Activated effector memory CD4-positive, alpha-beta T cell treated with anti-CD3 and anti-CD28 coated beads, Interleukin-2, amount 50 U/mL, for 16 hours (primary cell): ENCODE measurements around the gene PPHLN1.
"Not testable (repeated sequence)": the region's sequence is repeated elsewhere in the genome, so short reads cannot be mapped to it uniquely, and the experiment has no call there.

Experiments
- DNase-seq: peaks from one replicate; pipeline ENCODE4 v3.0.0-alpha.2; 2020

PPHLN1 gene

GRCh38 chr12:42373669-42374068, 47.7 kb downstream of the PPHLN1 start:
- DNase-seq, result no peak

GRCh38 chr12:42380733-42381132, 54.8 kb downstream of the PPHLN1 start:
- no peak for DNase-seq

GRCh38 chr12:42382013-42382696, 56.2 kb downstream of the PPHLN1 start:
- DNase-seq, result no peak

- no peak for DNase-seq
Observed at GRCh38 chr12:42385326-42385841, 59.4 kb downstream of the PPHLN1 start.

- no peak for DNase-seq
Observed at GRCh38 chr12:42386308-42386707, 60.3 kb downstream of the PPHLN1 start.

GRCh38 chr12:42388086-42388485, 62.1 kb downstream of the PPHLN1 start:
- DNase-seq, result not testable (repeated sequence)

- no peak for DNase-seq
Observed at GRCh38 chr12:42394429-42394828, 68.5 kb downstream of the PPHLN1 start.

GRCh38 chr12:42396473-42397259, 70.7 kb downstream of the PPHLN1 start:
- no peak for DNase-seq

GRCh38 chr12:42402821-42403411, 76.9 kb downstream of the PPHLN1 start:
- no peak for DNase-seq

- DNase-seq, result no peak
Observed at GRCh38 chr12:42407306-42407705, 81.3 kb downstream of the PPHLN1 start.

- no peak for DNase-seq
Observed at GRCh38 chr12:42409471-42409870, 83.5 kb downstream of the PPHLN1 start.

- DNase-seq, result no peak
Observed at GRCh38 chr12:42410340-42410739, 84.4 kb downstream of the PPHLN1 start.

- DNase-seq, result no peak
Observed at GRCh38 chr12:42420395-42420794, 94.4 kb downstream of the PPHLN1 start.

GRCh38 chr12:42421844-42422779, 96.1 kb downstream of the PPHLN1 start:
- no peak for DNase-seq

GRCh38 chr12:42422785-42423184, 96.8 kb downstream of the PPHLN1 start:
- no peak for DNase-seq

- no peak for DNase-seq
Observed at GRCh38 chr12:42426746-42427145, 100.8 kb downstream of the PPHLN1 start.

GRCh38 chr12:42428850-42429249, 102.9 kb downstream of the PPHLN1 start:
- DNase-seq, result no peak

GRCh38 chr12:42432517-42433140, 106.7 kb downstream of the PPHLN1 start:
- no peak for DNase-seq

- DNase-seq, result no peak
Observed at GRCh38 chr12:42440608-42441007, 114.6 kb downstream of the PPHLN1 start.

GRCh38 chr12:42442311-42442759, 116.4 kb downstream of the PPHLN1 start:
- no peak for DNase-seq

- no peak for DNase-seq
Observed at GRCh38 chr12:42442888-42443287, 116.9 kb downstream of the PPHLN1 start.
